Body of pancreas (tissue), 4 donors: Measurements from ENCODE around the gene MCM3.

Source experiments
- POLR2A ChIP-seq, 3 donors: fragments of 450-650 bp; IDR thresholded peaks; one replicate each; pipeline ENCODE4 v1.6.1; 2016; ENCODE audit warnings: antibody characterized with exemption in 3 of 3, mild to moderate bottlenecking in 2 of 3
- TF ChIP-seq, protein P1 (sequence below), 7 experiments: fragments of 450-650 bp in 4 of 7; fragments of 200-600 bp in 3 of 7; sonication (generic) in 3 of 7; IDR thresholded peaks; one replicate each; pipeline ENCODE4 v1.5.1; 2016 to 2019; ENCODE audit warnings: antibody characterized with exemption in 7 of 7

DNA sequence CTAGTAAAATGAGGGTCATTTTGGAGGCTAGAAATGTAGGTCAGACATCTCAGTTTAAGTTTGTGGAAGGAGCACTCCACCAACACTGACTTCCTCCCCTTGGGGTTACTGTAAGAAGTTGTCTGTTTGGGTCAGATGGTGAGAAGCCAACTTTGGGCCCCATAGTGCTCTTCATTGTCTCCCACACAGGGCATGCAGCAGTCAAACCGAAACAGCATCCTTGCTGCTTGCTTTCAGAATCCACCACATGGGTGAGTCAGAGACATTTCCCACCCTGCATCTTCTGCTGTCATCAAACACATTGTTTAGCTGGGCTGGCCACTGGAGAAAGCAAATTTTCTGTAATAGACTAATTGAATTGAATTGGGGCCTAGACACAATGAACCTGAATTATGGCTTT lies 57.0 kb downstream of the MCM3 start:
- TF ChIP-seq POLR2A (IDR thresholded peaks at IDR 0.05): no peak
- TF ChIP-seq, protein P1, sequence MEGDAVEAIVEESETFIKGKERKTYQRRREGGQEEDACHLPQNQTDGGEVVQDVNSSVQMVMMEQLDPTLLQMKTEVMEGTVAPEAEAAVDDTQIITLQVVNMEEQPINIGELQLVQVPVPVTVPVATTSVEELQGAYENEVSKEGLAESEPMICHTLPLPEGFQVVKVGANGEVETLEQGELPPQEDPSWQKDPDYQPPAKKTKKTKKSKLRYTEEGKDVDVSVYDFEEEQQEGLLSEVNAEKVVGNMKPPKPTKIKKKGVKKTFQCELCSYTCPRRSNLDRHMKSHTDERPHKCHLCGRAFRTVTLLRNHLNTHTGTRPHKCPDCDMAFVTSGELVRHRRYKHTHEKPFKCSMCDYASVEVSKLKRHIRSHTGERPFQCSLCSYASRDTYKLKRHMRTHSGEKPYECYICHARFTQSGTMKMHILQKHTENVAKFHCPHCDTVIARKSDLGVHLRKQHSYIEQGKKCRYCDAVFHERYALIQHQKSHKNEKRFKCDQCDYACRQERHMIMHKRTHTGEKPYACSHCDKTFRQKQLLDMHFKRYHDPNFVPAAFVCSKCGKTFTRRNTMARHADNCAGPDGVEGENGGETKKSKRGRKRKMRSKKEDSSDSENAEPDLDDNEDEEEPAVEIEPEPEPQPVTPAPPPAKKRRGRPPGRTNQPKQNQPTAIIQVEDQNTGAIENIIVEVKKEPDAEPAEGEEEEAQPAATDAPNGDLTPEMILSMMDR (IDR thresholded peaks at IDR 0.05): no peak
